ENCODE results near the gene SIX6.

Gene SIX6

GRCh38 chr14:60495946-60496345 lies 13.0 kb upstream of the SIX6 start:
- no peak for TF ChIP-seq CTCF (IDR thresholded peaks at IDR 0.05)

DNA sequence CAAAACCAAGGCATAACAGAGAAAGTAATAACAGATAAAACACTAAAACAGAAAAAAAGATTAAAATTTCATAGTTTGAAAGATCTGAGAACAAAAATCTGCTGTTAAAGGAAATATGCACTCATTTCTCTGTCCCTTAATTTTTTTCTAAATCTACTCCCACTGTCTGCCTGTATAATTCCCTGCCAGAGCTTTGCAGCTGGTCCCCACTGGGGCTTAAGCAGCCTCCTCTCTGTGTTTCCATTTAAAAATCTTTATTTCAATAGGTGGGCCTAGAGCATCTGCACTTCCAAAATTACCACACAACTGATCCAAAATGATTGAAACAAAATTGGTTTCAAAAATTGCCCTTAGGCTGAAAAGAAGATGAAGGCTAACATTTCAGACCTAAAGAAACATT lies 6.4 kb upstream of the SIX6 start:
- no peak for TF ChIP-seq CTCF (IDR thresholded peaks at IDR 0.05)

DNA sequence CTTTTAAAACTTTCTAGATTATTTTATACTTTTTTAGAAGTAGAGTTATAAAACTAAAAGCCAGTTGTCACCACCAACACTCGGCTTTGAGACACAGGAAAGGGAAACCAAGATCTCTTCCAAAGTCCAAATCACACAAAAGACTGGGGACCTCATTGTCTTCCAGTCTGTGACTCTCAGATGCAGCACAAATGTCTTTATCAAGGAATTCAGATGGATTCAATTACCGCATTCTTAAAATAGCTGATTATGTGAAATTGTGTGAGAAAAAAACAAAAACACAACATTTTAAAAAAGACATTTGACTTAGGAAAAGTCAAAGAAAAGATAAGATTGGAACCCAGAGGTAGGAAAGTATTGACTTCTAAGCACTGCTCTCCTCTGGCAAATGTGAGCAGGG lies 3.5 kb upstream of the SIX6 start:
- no peak for TF ChIP-seq CTCF (IDR thresholded peaks at IDR 0.05)

- TF ChIP-seq CTCF (IDR thresholded peaks at IDR 0.05), result no peak
Measured at GRCh38 chr14:60506010-60506409, 2.9 kb upstream of the SIX6 start.

DNA sequence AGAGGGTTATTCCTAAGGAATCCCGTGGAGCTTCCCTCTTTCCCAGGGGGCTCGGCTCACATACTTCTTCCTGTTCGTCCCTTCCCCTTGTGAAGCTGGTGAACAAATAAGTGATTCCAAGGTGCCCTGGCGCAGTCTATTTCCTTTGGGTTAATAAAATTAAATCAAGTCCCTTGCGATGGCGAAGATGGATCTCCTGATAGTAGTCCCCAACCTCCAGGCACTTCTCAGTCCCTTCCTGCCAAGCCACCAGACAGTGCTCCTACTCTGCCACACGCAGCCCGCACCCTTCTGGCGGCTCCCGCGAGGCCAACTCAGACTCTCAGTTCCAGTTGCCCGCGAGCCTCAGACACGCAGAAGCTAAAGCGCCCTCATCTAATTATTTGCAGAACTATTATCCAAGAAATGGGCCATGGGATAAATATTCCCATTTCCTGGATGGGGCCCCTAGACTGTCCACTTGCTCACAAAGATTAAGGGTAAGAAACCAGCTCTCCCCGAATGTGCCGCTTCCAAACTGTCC lies 2.4 kb upstream of the SIX6 start:
- no peak for TF ChIP-seq CTCF (IDR thresholded peaks at IDR 0.05)

DNA sequence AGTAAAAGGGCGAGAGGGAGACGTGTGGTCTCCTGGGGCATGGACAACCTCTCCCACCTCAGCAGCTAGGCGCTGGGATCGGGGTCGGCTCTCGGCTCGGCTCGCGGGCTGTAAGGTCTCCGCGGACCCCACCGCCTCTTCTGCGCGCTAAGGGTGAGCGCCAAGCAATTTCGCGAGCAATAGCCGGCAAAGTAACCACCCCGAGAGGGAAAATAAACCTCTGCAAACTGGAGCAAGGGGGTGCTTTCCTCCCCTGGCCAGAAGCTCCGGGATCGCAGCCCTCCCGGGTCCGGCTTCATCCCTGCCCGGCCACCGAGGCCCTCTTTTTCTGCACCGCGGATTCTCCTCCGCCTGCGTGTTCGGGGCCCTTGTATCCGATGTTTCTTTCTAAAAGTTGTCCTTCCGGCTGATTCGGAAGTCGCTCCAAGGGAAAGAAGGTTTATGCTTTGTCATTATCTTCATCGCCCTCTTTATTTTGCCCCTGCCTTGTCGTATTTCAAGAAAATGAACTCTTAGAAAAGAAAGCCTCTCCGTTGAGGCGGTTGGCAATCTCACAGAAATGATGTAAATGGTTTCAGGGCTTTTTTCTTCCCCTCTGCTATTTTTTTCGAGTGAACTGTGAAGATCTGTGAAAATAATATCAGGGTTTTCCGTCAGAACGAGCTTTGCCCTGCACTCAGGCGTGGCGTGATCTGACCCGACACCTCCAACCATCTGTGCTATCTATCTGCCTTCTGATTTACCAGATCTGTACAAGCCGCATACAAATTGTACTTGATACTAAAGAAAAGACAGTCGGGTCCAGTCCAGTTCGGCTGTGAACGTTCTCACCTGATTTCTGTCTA lies 1.7 kb upstream of the SIX6 start:
- TF ChIP-seq CTCF (IDR thresholded peaks at IDR 0.05), result no peak

DNA sequence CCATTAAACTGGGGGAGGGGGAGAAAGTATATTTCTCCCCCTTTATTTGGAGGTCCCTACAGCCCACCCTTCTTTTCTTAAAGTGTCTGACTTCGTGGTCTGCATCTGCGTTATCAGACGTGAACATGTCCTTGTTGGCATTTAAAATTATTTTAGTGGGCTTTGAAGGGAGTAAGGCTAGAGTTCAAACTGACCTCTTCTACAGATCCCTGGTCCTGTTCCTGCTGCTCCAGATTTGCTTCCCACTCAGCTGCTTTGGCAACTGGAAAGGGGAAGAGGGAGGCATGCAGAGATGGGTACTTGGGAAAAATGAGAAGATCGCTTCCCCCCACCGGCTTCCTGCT lies 611 bp upstream of the SIX6 start:
- TF ChIP-seq CTCF (IDR thresholded peaks at IDR 0.05), result no peak
